Cardiac fibroblast (primary cell): ENCODE data around the gene APH1A.

Source experiments
- DNase-seq, 2 donors: peaks; one replicate each; pipeline versions ENCODE4 v3.0.0 to v3.0.0-alpha.2; 2010; ENCODE audit warnings: low read depth in 2 of 2
- H3K4me3 ChIP-seq, 2 donors: replicated peaks in 1 of 2; 1 replicate in 1 of 2; 2 replicates in 1 of 2; pipeline ENCODE4 v1.5.1; 2011; ENCODE audit warnings: low read depth in 2 of 2, low read length in 2 of 2, mild to moderate bottlenecking in 2 of 2, moderate library complexity in 1 of 2
- TF ChIP-seq, protein P1 (sequence below): IDR thresholded peaks from one replicate; pipeline ENCODE4 v1.5.1; 2011; ENCODE audit warnings: low read depth, mild to moderate bottlenecking, low read length, inconsistent platforms

APH1A gene

DNA sequence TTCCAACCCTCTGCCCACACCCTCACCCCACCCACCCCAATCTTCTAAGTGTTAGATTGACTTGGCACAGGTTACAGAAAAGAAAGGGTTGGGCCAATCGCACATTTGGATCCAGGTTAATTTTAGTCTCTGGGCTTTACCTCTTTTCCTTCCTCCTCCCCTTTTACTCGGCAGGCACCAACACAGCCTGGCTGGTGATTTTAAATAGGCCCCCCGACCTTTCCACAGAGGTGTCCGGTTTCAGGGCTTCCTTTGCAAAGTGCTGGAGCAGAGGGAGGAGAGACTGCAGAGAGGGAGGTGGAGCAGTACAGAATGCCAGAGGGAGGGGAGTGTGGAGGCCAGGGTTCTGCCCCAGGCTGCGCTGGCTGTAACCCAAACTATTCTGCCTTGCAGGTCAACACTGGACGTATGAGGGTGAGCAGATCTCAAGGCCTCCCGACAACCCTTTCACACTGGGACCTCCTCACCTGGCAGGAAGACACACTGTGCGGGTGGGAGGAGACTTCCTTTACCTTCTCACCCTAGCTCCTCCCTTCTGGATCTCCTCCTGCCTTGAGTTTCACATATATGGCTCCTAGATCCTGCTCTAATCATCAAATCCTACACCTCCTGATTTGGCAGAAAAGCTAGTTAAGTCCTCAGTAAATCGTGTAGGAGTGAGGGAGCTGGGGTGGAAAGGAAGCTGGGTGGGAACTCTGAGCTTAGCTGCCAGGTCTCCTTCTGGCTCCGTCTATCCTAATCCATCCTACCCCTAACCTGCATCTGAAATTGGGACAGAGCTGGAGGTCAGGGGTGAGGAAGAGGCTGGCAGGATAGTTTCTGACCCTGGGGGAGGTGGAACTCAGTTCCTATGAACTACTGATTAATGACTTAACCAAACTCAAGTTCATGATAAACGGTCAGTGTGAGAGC is 8.8 kb downstream of the APH1A start:
- peak in 1 of 2 donors; percentile 51 for DNase-seq
- TF ChIP-seq, protein P1, sequence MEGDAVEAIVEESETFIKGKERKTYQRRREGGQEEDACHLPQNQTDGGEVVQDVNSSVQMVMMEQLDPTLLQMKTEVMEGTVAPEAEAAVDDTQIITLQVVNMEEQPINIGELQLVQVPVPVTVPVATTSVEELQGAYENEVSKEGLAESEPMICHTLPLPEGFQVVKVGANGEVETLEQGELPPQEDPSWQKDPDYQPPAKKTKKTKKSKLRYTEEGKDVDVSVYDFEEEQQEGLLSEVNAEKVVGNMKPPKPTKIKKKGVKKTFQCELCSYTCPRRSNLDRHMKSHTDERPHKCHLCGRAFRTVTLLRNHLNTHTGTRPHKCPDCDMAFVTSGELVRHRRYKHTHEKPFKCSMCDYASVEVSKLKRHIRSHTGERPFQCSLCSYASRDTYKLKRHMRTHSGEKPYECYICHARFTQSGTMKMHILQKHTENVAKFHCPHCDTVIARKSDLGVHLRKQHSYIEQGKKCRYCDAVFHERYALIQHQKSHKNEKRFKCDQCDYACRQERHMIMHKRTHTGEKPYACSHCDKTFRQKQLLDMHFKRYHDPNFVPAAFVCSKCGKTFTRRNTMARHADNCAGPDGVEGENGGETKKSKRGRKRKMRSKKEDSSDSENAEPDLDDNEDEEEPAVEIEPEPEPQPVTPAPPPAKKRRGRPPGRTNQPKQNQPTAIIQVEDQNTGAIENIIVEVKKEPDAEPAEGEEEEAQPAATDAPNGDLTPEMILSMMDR: no peak
- no peak overlapping the region for H3K4me3 ChIP-seq

DNA sequence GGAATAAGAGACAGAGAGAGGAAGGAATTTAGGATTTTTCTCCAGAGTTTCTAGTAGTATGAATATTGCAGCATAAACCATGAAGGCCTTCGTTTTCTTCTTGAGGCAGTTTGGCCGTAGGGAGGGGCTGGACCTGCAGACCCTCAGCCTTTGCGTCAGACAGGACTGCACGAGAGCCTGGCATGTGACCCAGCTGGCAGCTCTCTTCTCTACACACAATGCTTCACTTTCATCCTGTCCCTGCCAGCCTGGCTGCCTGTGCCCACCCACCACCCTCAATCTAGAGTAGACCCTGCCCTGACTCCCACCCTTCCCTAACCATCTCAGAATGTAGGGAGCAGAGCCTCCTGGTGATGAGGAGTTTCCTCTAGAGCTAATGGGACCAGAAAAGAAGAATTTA is 9.6 kb downstream of the APH1A start:
- no peak overlapping the region for H3K4me3 ChIP-seq
- TF ChIP-seq, protein P1: no peak
- no peak for DNase-seq

DNA sequence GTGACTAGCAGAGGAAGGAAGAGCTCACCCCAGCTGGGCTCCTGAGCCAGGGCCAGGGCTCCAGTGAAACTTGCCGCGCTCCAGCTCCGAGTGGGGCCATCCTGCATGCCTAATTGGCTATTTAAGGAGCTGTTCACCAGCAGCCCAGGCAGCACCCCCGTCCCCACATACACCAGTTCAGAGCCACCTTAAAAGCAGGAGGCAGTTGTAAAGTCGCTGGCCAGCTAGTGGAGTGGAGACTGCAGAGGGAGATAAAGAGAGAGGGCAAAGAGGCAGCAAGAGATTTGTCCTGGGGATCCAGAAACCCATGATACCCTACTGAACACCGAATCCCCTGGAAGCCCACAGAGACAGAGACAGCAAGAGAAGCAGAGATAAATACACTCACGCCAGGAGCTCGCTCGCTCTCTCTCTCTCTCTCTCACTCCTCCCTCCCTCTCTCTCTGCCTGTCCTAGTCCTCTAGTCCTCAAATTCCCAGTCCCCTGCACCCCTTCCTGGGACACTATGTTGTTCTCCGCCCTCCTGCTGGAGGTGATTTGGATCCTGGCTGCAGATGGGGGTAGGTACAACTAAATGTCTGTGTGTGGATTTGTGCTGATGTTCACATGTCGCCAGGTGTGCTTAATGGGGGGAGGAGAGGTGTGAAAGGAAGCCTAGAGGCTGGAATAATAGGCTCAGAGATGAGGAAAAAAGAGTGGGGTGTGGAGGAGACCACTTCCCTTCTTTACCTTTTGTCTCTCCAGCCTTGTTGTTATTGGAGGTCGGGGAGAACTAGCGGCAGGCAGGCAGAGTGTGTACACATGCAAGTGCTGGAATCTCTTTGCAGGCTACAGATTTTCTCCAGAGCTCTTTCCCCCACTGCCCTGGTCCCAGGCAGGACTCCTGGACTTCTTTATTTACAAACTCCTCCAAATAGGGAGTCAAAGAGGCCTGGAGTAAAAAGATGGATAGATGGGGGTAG is 10.9 kb downstream of the APH1A start, which contains the start of gene CA14:
CA14 (plus strand) TSS at position 151 of the 962 bp plus-strand sequence; CDS start at position 506, 355 bp downstream.
- TF ChIP-seq, protein P1: no peak
- DNase-seq: no peak
- H3K4me3 ChIP-seq: no peak within 1 kb of the TSS

DNA sequence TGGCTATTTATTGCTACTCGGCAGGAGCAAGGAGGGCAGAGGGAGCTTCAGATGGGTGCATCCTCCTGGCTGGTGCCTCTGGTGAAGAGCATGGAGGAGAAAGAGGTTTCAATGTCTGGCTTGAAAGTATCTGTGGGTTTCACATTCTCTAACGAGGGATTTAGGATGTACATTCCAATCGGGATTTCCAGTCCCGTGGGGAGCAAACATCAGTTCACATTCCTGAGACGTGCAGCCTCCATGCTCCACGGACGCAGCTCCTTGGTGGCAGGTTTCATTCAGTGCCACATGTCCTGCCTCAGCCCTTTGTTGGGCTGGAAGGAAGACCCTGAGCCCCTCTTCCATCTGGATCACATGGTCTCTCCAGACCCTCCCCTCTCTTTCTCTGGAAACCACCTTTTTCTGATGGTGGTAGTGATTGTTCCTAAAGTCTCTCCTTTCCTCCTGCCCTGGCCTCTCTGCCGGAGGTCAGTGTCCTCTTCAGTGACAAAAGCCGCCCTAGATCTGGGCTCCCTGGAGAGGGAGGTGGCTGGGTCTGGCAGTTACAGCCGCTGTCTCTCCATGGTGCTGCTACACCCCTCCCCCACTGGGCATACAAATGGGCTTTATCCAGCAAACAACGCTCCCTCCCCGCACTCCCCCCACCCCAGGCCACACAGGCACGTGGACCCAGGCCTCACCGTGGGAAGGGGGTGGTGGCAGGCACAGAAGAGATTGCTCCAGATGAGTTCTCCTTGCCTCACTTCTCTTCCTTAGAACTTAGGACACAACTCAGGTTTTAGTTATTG is 12.1 kb downstream of the APH1A start:
- no peak overlapping the region for H3K4me3 ChIP-seq
- no peak for DNase-seq
- TF ChIP-seq, protein P1: no peak

DNA sequence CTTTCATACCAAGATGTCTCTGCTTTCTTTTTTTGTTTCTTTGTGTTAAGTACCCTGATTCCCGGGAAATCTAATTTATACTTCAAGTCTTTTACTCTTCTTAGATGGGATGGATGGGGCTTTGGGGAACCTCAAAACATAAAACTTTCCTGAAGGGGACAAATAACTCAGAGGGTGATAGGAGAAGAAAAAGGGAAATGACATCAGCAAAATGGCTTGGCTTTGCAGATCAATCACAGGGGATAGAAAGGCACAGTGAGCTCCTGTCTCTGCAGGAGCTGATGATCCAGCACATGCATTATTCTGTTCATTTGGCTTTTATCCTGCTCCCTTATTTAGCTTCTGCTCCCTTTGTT is 12.6 kb downstream of the APH1A start:
- no peak overlapping the region for H3K4me3 ChIP-seq
- no peak for DNase-seq
- TF ChIP-seq, protein P1: no peak

DNA sequence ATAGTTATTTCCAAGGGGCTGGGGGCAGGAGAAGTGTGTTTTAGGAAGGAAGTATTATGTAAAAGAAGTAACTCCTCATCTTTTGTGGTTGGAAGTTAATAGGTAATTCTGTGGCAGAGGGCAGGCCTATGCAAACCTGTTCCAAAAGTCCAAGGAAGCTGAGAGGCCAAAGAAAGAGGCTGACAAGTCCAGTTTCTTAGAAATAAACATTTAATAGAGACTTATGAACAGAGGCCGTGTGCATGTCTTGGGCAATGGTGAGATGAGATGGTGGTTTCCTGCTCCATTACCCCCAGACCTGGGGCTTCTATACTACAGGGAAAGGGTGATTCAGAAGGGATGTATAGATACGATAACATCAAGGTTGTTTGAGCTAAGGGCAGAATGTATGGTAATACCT is 18.9 kb downstream of the APH1A start:
- H3K4me3 ChIP-seq: no peak overlapping the region
- TF ChIP-seq, protein P1: no peak

More for the DNA sequence above, 18.9 kb downstream of the APH1A start:
- DNase-seq: no peak
